Pancreas (tissue), 10 donors: ENCODE results near the gene PDE10A. TPM values are rescaled to one million over a fixed set of nuclear protein-coding genes. Genes with fewer than 3 reads are reported as not detected.
"Not testable (repeated sequence)": the region's sequence is repeated elsewhere in the genome, so short reads cannot be mapped to it uniquely, and the experiment has no call there.

Experiments
- ATAC-seq, 4 donors: fragments of 200-7000 bp; cut with Tn5 transposase; one replicate each; pipeline versions ENCODE4 v1.8.0 to v1.9.1; 2020; ENCODE audit warnings: mild to moderate bottlenecking in 4 of 4, moderate library complexity in 4 of 4
- DNase-seq, 6 donors: peaks; one replicate each; pipeline ENCODE4 v3.0.0-alpha.2; 2020
- FAIRE-seq: peaks from 2 replicates; lab custom pipeline; 2012; peaks lifted over from hg19 to GRCh38; lab: Jason Lieb, UNC
- H3K27ac ChIP-seq, 4 donors: fragments of 200-600 bp; sonication (generic); 1 replicate in 3 of 4; 2 replicates in 1 of 4; pipeline versions ENCODE4 v1.5.0 to v1.8.0; 2020
- H3K27me3 ChIP-seq, 4 donors: fragments of 200-600 bp; one replicate each; pipeline ENCODE4 v1.8.0; 2021
- H3K36me3 ChIP-seq, 3 donors: fragments of 200-600 bp; sonication (generic) in 1 of 3; one replicate each; pipeline versions ENCODE4 v1.5.0 to v1.8.0; 2020 to 2021
- H3K4me1 ChIP-seq, 3 donors: fragments of 200-600 bp; one replicate each; pipeline ENCODE4 v1.8.0; 2021
- H3K4me3 ChIP-seq, 4 donors: fragments of 200-600 bp; sonication (generic) in 2 of 4; one replicate each; pipeline versions ENCODE4 v1.5.0 to v1.8.0; 2020 to 2021
- H3K9me3 ChIP-seq, 4 donors: fragments of 200-600 bp; one replicate each; pipeline ENCODE4 v1.8.0; 2021
- CTCF ChIP-seq, 4 donors: fragments of 200-600 bp; sonication (generic) in 3 of 4; IDR thresholded peaks; one replicate each; pipeline versions ENCODE4 v1.5.0 to v1.8.0; 2021; ENCODE audit warnings: antibody characterized with exemption in 4 of 4
- WGBS, 2 donors: extraction: QIAGEN DNeasy Blood & Tissue Kit; methylation state at CpG; one replicate each; pipeline ENCODE4 v1.1.7; 2013; 5-methylcytosine and 5-hydroxymethylcytosine counted together
- intact Hi-C, 3 donors: fragments of 100-400 bp; cut with DNase I; formaldehyde crosslinking; loops; one replicate each; pipeline versions ENCODE4 v1.11.1 to v1.14.2; 2022
- polyA plus RNA-seq, 2 donors: library from polyadenylated mRNA; stranded (reverse); fragments of 200-250 nt; gene quantifications; one replicate each; pipeline ENCODE4 v1.2.3, GENCODE V29; 2013
- total RNA-seq, 6 donors: library from RNA; stranded (reverse); fragmentation: NEBNext Ultra II Directional in 4 of 6; extraction: Animal tissue kit (Norgen Biotek cat#: 25700) in 4 of 6; gene quantifications; one replicate each; pipeline versions ENCODE4 v1.2.1 to v1.2.4, GENCODE V29; 2021 to 2023
- donor health status: healthy with polysubstance abuse.
- donor health status: DM: no; HTN: no; CAD: no; lungs with moderate emphysema.
- donor health status: DM: no; HTN: no; CAD: no.
- donor health status: control.
- donor health status: control.
- donor health status: Bipolar disorder and iron deficiency.
- donor health status: DM: yes; HTN: yes; CAD: no.
- donor health status: DM: no; HTN: no; CAD: no.
- donor health status: DM: no; HTN: no; CAD: no.
- donor health status: DM: yes; HTN: yes; CAD: no.

The PDE10A gene
- total and polyA plus RNA-seq, 8 donors = 0.83 to 5.7 (median 2.7) TPM

DNA sequence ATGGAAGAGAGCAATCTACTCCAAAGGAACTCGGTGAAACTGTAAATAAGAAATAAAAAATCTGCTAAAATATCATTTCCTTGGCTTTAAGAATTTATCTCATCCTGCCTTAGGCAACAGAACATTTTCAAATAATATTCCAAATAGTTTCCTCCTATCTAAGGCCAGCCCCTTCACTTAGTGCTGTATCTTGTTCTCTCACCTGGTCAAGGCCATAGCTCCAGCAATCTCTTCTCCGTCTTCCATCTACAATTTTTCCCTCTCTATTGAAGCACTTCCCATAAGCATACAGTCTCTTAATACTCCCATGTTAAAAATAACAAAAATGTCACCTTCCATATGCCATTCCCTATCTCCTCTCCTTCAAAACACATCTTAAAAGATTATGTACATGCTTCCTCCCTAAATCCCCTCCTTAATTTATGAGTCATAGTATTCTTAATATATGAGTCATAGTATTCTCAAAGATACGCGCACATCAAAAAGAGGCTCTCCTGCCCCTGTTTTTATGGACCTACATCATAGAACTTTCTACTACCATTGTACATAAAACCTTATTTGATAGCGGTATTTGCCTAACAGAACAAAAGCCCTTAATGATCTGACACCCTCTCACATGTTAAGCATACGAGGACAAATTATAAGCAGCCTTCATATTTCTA, 146.9 kb downstream of the PDE10A start:
- ATAC-seq (no peak), FAIRE-seq (no peak), DNase-seq (no peak)
- Histone ChIP-seq H3K27ac (no peak overlapping the region), H3K9me3 (no peaks in the 10 kb centered on the region), H3K36me3 (no peaks in the 10 kb centered on the region), H3K4me1 (no peaks in the 10 kb centered on the region), H3K4me3 (no peak overlapping the region), H3K27me3 (peaks cover 0 to 6% (median 0%) of the 10 kb centered on the region in 4 donors)
- 72 to 79% methylated on average over 6 of the region's 6 CpGs for WGBS, 2 donors
- TF ChIP-seq CTCF (IDR thresholded peaks at IDR 0.05) = no peak
- intact Hi-C loops = no loop called here

- ATAC-seq (no peak), DNase-seq (no peak), FAIRE-seq (no peak)
- H3K9me3 ChIP-seq = no peaks in the 10 kb centered on the region
- intact Hi-C loops = no loop called here
- H3K27ac ChIP-seq = no peak overlapping the region
- no peaks in the 10 kb centered on the region for H3K36me3 ChIP-seq
- no peak for TF ChIP-seq CTCF (IDR thresholded peaks at IDR 0.05)
- no peak overlapping the region for H3K4me3 ChIP-seq
- no peaks in the 10 kb centered on the region for H3K4me1 ChIP-seq
- 87 to 88% methylated on average over 4 of the region's 4 CpGs for WGBS, 2 donors
- H3K27me3 ChIP-seq = peaks cover 0 to 6% (median 0%) of the 10 kb centered on the region in 4 donors
Observed at GRCh38 chr6:165514621-165515020, 148.4 kb downstream of the PDE10A start.

DNA sequence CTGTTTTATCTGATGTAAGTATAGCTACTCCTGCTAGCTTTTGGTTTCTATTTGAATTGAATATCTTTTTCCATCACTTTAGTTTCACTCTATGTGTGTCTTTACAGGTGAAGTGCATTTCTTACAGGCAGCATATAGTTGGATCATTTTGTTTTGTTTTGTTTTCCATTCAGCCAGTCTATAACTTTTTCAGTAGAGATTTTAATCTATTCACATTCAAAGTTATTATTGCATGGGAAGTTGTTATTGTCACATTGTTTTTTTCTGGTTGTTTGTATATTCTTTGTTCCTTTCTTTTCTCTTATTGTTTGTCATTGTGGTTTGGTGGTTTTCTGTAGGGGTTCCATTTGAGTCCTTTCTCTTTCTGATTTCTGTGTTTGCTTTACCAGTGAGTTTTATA, 151.2 kb downstream of the PDE10A start:
- Histone ChIP-seq H3K4me3 (no peak overlapping the region), H3K36me3 (no peaks in the 10 kb centered on the region), H3K4me1 (no peaks in the 10 kb centered on the region), H3K9me3 (no peaks in the 10 kb centered on the region), H3K27ac (no peak overlapping the region), H3K27me3 (peaks cover 0 to 6% (median 0%) of the 10 kb centered on the region in 4 donors)
- no peak for TF ChIP-seq CTCF (IDR thresholded peaks at IDR 0.05)
- DNase-seq = no peak
- intact Hi-C loops = no loop called here
- no peak for ATAC-seq
- FAIRE-seq = no peak

- WGBS, 2 donors = 24 to 31% methylated on average over 2 of the region's 2 CpGs
- intact Hi-C loops = no loop called here
- no peaks in the 10 kb centered on the region for H3K9me3 ChIP-seq
- H3K4me3 ChIP-seq = no peak overlapping the region
- FAIRE-seq = no peak
- TF ChIP-seq CTCF (IDR thresholded peaks at IDR 0.05) = no peak
- H3K27me3 ChIP-seq = no peaks in the 10 kb centered on the region
- H3K36me3 ChIP-seq = no peaks in the 10 kb centered on the region
- no peaks in the 10 kb centered on the region for H3K4me1 ChIP-seq
- no peak for ATAC-seq
- no peak for DNase-seq
- H3K27ac ChIP-seq = no peak overlapping the region
Observed at GRCh38 chr6:165508321-165508869, 154.6 kb downstream of the PDE10A start.

- no peaks in the 10 kb centered on the region for H3K27me3 ChIP-seq
- intact Hi-C loops = no loop called here
- H3K27ac ChIP-seq = no peak overlapping the region
- no peak for ATAC-seq
- H3K4me1 ChIP-seq = no peaks in the 10 kb centered on the region
- H3K36me3 ChIP-seq = no peaks in the 10 kb centered on the region
- WGBS, 2 donors = 50% methylated on average over 2 of the region's 2 CpGs
- TF ChIP-seq CTCF (IDR thresholded peaks at IDR 0.05) = no peak
- H3K9me3 ChIP-seq = no peaks in the 10 kb centered on the region
- no peak for FAIRE-seq
- DNase-seq = no peak
- H3K4me3 ChIP-seq = no peak overlapping the region
Observed at GRCh38 chr6:165506657-165507056, 156.4 kb downstream of the PDE10A start.

DNA sequence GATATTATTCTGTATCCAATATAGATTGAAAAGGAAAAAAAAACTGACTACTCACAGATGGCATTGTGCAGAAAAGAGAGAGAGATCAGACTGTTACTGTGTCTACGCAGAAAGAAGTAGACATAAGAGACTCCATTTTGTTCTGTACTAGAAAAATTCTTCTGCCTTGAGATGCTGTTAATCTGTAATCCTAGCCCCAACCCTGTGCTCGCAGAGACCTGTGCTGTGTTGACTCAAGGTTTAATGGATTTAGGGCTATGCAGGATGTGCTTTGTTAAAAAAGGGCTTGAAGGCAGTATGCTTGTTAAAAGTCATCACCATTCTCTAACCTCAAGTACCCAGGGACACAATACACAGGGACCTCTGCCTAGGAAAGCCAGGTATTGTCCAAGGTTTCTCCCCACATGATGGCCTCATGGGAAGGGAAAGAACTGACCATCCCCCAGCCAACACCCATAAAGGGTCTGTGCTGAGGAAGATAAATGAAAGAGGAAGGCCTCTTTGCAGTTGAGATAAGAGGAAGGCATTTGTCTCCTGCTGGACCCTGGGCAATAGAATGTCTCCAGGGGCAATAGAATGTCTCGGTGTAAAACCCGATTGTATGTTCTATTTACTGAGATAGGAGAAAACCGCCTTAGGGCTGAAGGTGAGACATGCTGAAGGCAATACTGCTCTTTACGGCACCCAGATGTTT, 162.7 kb downstream of the PDE10A start:
- H3K27me3 ChIP-seq, H3K9me3 ChIP-seq, H3K4me1 ChIP-seq, ATAC-seq, H3K4me3 ChIP-seq, intact Hi-C loops, H3K27ac ChIP-seq, H3K36me3 ChIP-seq, DNase-seq, FAIRE-seq: not testable (repeated sequence)
- 53 to 58% methylated on average over 6 of the region's 6 CpGs for WGBS, 2 donors
